ENCODE measurements around the gene NLRX1. TPM values are rescaled to one million over a fixed set of nuclear protein-coding genes. Genes with fewer than 3 reads are reported as not detected.
A peak's percentile ranks its signal among the peaks of the same experiment; 100 is the strongest.

Gene NLRX1
- total and polyA plus RNA-seq, 4 donors, result 4.2 to 12.0 (median 10.4) TPM

DNA sequence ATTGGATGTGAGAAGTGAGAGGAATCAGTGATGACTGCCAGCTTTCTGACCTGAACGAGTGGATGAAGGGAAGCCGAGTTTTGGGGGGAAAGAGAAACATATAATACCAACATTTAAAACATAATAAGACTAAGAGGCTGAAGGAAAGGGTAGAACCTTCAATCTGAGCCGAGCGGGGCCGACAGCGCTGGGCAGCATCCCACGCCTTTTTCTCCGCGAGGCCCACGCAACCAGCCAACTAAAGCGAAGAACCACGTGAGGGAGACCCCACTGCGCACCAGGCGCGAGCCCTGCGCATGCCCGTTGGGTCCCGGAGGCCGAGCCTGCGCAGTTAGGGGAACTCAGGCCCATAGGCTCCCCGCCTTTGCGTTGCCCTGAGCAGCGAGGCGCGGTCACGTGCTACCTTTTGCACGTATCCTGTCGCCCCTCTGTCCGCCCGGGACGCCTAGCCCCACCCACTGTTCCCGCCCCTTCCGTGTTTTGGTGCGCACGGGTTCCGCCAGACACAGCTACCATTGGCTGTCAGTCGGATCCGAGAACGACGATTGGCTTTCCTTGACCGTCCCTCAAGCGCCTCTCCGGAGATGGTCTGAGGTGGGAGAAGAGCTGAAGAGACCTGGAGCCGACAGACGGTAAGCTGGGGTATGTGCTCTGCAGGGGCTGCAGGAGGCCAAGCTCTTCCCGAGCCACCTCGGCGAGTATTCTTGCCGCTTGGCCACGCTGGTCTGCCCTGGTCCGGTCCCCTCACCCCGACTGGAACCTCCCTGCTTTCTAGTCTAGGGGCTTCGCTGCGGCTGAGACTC is 47.3 kb upstream of the NLRX1 start, which contains the start of gene HINFP:
Gene HINFP, plus strand, starts transcription at position 573 of the 803 bp plus-strand sequence. CDS start 5,365 bp downstream, outside the sequence.
- peak; percentile 100 for DNase-seq (ENCODE audit: low spot score)
- no peaks in the 10 kb centered on the region for H3K9me3 ChIP-seq (ENCODE audit: control insufficient read depth in 4 of 4, low read length in 3 of 4)
- H3K27ac ChIP-seq (ENCODE audit: low read depth in 1 of 2, low read length in 2 of 2), result peak within 1 kb of the TSS; percentile 66 to 73
- H3K9ac ChIP-seq (ENCODE audit: low read depth in 1 of 2, low read length in 2 of 2), result peak within 1 kb of the TSS; percentile 80 to 91
- TF ChIP-seq, protein P1, sequence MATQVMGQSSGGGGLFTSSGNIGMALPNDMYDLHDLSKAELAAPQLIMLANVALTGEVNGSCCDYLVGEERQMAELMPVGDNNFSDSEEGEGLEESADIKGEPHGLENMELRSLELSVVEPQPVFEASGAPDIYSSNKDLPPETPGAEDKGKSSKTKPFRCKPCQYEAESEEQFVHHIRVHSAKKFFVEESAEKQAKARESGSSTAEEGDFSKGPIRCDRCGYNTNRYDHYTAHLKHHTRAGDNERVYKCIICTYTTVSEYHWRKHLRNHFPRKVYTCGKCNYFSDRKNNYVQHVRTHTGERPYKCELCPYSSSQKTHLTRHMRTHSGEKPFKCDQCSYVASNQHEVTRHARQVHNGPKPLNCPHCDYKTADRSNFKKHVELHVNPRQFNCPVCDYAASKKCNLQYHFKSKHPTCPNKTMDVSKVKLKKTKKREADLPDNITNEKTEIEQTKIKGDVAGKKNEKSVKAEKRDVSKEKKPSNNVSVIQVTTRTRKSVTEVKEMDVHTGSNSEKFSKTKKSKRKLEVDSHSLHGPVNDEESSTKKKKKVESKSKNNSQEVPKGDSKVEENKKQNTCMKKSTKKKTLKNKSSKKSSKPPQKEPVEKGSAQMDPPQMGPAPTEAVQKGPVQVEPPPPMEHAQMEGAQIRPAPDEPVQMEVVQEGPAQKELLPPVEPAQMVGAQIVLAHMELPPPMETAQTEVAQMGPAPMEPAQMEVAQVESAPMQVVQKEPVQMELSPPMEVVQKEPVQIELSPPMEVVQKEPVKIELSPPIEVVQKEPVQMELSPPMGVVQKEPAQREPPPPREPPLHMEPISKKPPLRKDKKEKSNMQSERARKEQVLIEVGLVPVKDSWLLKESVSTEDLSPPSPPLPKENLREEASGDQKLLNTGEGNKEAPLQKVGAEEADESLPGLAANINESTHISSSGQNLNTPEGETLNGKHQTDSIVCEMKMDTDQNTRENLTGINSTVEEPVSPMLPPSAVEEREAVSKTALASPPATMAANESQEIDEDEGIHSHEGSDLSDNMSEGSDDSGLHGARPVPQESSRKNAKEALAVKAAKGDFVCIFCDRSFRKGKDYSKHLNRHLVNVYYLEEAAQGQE (IDR thresholded peaks at IDR 0.05), result no peak
- peak; percentile 86 for TF ChIP-seq SP1 (IDR thresholded peaks at IDR 0.05)
- TF ChIP-seq ATF3 (IDR thresholded peaks at IDR 0.05), result no peak
- TF ChIP-seq RAD21 (IDR thresholded peaks at IDR 0.05), result peak in 1 of 2 donors; percentile 36
- TF ChIP-seq FOXA2 (IDR thresholded peaks at IDR 0.05), result no peak
- TF ChIP-seq, protein P2, sequence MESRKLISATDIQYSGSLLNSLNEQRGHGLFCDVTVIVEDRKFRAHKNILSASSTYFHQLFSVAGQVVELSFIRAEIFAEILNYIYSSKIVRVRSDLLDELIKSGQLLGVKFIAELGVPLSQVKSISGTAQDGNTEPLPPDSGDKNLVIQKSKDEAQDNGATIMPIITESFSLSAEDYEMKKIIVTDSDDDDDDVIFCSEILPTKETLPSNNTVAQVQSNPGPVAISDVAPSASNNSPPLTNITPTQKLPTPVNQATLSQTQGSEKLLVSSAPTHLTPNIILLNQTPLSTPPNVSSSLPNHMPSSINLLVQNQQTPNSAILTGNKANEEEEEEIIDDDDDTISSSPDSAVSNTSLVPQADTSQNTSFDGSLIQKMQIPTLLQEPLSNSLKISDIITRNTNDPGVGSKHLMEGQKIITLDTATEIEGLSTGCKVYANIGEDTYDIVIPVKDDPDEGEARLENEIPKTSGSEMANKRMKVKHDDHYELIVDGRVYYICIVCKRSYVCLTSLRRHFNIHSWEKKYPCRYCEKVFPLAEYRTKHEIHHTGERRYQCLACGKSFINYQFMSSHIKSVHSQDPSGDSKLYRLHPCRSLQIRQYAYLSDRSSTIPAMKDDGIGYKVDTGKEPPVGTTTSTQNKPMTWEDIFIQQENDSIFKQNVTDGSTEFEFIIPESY (IDR thresholded peaks at IDR 0.05), result no peak
- TF ChIP-seq, protein P3, sequence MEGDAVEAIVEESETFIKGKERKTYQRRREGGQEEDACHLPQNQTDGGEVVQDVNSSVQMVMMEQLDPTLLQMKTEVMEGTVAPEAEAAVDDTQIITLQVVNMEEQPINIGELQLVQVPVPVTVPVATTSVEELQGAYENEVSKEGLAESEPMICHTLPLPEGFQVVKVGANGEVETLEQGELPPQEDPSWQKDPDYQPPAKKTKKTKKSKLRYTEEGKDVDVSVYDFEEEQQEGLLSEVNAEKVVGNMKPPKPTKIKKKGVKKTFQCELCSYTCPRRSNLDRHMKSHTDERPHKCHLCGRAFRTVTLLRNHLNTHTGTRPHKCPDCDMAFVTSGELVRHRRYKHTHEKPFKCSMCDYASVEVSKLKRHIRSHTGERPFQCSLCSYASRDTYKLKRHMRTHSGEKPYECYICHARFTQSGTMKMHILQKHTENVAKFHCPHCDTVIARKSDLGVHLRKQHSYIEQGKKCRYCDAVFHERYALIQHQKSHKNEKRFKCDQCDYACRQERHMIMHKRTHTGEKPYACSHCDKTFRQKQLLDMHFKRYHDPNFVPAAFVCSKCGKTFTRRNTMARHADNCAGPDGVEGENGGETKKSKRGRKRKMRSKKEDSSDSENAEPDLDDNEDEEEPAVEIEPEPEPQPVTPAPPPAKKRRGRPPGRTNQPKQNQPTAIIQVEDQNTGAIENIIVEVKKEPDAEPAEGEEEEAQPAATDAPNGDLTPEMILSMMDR (IDR thresholded peaks at IDR 0.05; ENCODE audit: low read depth, low read length, missing input control), result no peak
- TF ChIP-seq JUND (IDR thresholded peaks at IDR 0.05), result no peak
- TF ChIP-seq GABPA (IDR thresholded peaks at IDR 0.05 in 1 of 2, conservative IDR thresholded peaks at IDR 0.05 in 1 of 2), result peak in 1 of 2 donors; percentile 89
- TF ChIP-seq MAX (IDR thresholded peaks at IDR 0.05), result peak; percentile 51
- TF ChIP-seq HNF4G (IDR thresholded peaks at IDR 0.05), result no peak
- peak; percentile 73 for TF ChIP-seq YY1 (IDR thresholded peaks at IDR 0.05)
- no peak for TF ChIP-seq HNF4A (conservative IDR thresholded peaks at IDR 0.05)
- no peak for TF ChIP-seq EGR1 (IDR thresholded peaks at IDR 0.05; ENCODE audit: low read depth in 2 of 2)
- TF ChIP-seq TAF1 (conservative IDR thresholded peaks at IDR 0.05), result no peak
- peak in 1 of 2 donors; percentile 29 for TF ChIP-seq RXRA (IDR thresholded peaks at IDR 0.05)
- H3K27me3 ChIP-seq (ENCODE audit: control insufficient read depth in 4 of 4, insufficient read depth in 4 of 4, low read length in 3 of 4), result no peaks in the 10 kb centered on the region
- peaks cover 6 to 25% (median 19%) of the 10 kb centered on the region in 4 donors for H3K4me1 ChIP-seq (ENCODE audit: control insufficient read depth in 4 of 4, insufficient read depth in 4 of 4, low read length in 3 of 4)
- peaks cover under 1 to 11% (median 7%) of the 10 kb centered on the region in 4 donors for H3K36me3 ChIP-seq (ENCODE audit: control insufficient read depth in 4 of 4, insufficient read depth in 3 of 4, low read depth in 1 of 4, low read length in 3 of 4)
- peak within 1 kb of the TSS; percentile 73 to 98 (median 97) for H3K4me3 ChIP-seq (ENCODE audit: low read depth in 1 of 3, low read length in 3 of 3)
- under 1% methylated on average over 54 of the region's 54 CpGs for WGBS

All from liver (tissue), 9 donors.